ENCODE measurements around the gene ACOX3. TPM values are rescaled to one million over a fixed set of nuclear protein-coding genes. Genes with fewer than 3 reads are reported as not detected.
A peak's percentile ranks its signal among the peaks of the same experiment; 100 is the strongest.

Gene ACOX3
- total RNA-seq, 4 donors from 2014 or later, result 18.7 to 104 (median 31.3) TPM

GRCh38 chr4:8428288-8429097, 12.0 kb downstream of the ACOX3 start:
- intact Hi-C loops (cut with DNase I; ENCODE audit: low total_unique reads), result no loop called here
- in situ Hi-C loops (cut with MboI; ENCODE audit: low pct_ligation_motif_present in 1 of 4, low pct_unique_long_range_greater_than_20kb in 1 of 4, low sequenced_read_pairs in 3 of 4), result no loop called here
- TF ChIP-seq, protein P1, sequence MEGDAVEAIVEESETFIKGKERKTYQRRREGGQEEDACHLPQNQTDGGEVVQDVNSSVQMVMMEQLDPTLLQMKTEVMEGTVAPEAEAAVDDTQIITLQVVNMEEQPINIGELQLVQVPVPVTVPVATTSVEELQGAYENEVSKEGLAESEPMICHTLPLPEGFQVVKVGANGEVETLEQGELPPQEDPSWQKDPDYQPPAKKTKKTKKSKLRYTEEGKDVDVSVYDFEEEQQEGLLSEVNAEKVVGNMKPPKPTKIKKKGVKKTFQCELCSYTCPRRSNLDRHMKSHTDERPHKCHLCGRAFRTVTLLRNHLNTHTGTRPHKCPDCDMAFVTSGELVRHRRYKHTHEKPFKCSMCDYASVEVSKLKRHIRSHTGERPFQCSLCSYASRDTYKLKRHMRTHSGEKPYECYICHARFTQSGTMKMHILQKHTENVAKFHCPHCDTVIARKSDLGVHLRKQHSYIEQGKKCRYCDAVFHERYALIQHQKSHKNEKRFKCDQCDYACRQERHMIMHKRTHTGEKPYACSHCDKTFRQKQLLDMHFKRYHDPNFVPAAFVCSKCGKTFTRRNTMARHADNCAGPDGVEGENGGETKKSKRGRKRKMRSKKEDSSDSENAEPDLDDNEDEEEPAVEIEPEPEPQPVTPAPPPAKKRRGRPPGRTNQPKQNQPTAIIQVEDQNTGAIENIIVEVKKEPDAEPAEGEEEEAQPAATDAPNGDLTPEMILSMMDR (IDR thresholded peaks at IDR 0.05), result no peak
- TF ChIP-seq EP300 (IDR thresholded peaks at IDR 0.05; ENCODE audit: low read depth) (peak; percentile 73), POLR2AphosphoS5 (IDR thresholded peaks at IDR 0.05) (peak; percentile 89 to 91 (median 89)), POLR2A (IDR thresholded peaks at IDR 0.05) (peak; percentile 76)
- no peaks in the 10 kb centered on the region for H3K36me3 ChIP-seq
- no peaks in the 10 kb centered on the region for H3K27me3 ChIP-seq
- no peaks in the 10 kb centered on the region for H3K9me3 ChIP-seq
- peak overlapping the region; percentile 88 to 91 (median 90) for H3K27ac ChIP-seq
- H3K4me3 ChIP-seq, result peak overlapping the region; percentile 80 to 99 (median 91)
- WGBS, 2 donors (ENCODE audit: low coverage in 1 of 2), result 3 to 38% methylated on average over 2 to 54 of the region's 56 CpGs
- H3K4me1 ChIP-seq, result peaks cover 9 to 29% (median 18%) of the 10 kb centered on the region in 4 donors
- peak; percentile 92 for DNase-seq

- Histone ChIP-seq H3K4me3 (peak overlapping the region; percentile 80 to 99 (median 91)), H3K9me3 (no peaks in the 10 kb centered on the region), H3K36me3 (no peaks in the 10 kb centered on the region), H3K27me3 (no peaks in the 10 kb centered on the region), H3K4me1 (peaks cover 9 to 29% (median 18%) of the 10 kb centered on the region in 4 donors), H3K27ac (peak overlapping the region; percentile 88 to 91 (median 90))
- 2% methylated on average over 21 of the region's 21 CpGs; no CpG with 5 or more reads in 1 of the 2 donors for WGBS, 2 donors (ENCODE audit: low coverage in 1 of 2)
- intact Hi-C loops (cut with DNase I; ENCODE audit: low total_unique reads), result no loop called here
- DNase-seq, result peak; percentile 17
- in situ Hi-C loops (cut with MboI; ENCODE audit: low pct_ligation_motif_present in 1 of 4, low pct_unique_long_range_greater_than_20kb in 1 of 4, low sequenced_read_pairs in 3 of 4), result no loop called here
- TF ChIP-seq EP300 (IDR thresholded peaks at IDR 0.05; ENCODE audit: low read depth) (no peak), POLR2A (IDR thresholded peaks at IDR 0.05) (no peak), POLR2AphosphoS5 (IDR thresholded peaks at IDR 0.05) (no peak)
- TF ChIP-seq, protein P1 (IDR thresholded peaks at IDR 0.05), result no peak
Observed at GRCh38 chr4:8427761-8428287, 12.7 kb downstream of the ACOX3 start.

GRCh38 chr4:8427262-8427661, 13.3 kb downstream of the ACOX3 start:
- in situ Hi-C loops (cut with MboI; ENCODE audit: low pct_ligation_motif_present in 1 of 4, low pct_unique_long_range_greater_than_20kb in 1 of 4, low sequenced_read_pairs in 3 of 4) (no loop called here), intact Hi-C loops (cut with DNase I; ENCODE audit: low total_unique reads) (no loop called here)
- no peaks in the 10 kb centered on the region for H3K9me3 ChIP-seq
- no peaks in the 10 kb centered on the region for H3K36me3 ChIP-seq
- H3K4me3 ChIP-seq, result peak overlapping the region; percentile 80 to 99 (median 91)
- H3K27ac ChIP-seq, result peak overlapping the region in 2 of 4 donors; percentile 88 to 91
- no peak for DNase-seq
- H3K4me1 ChIP-seq, result peaks cover 9 to 29% (median 18%) of the 10 kb centered on the region in 4 donors
- H3K27me3 ChIP-seq, result no peaks in the 10 kb centered on the region
- TF ChIP-seq, protein P1 (IDR thresholded peaks at IDR 0.05), result no peak
- TF ChIP-seq EP300 (IDR thresholded peaks at IDR 0.05; ENCODE audit: low read depth), result no peak
- no peak for TF ChIP-seq POLR2A (IDR thresholded peaks at IDR 0.05)
- TF ChIP-seq POLR2AphosphoS5 (IDR thresholded peaks at IDR 0.05), result no peak
- WGBS, 2 donors (ENCODE audit: low coverage in 1 of 2), result 78 to 81% methylated on average over 5 to 17 of the region's 17 CpGs

GRCh38 chr4:8422786-8423185, 17.7 kb downstream of the ACOX3 start:
- intact Hi-C loops (cut with DNase I; ENCODE audit: low total_unique reads), result no loop called here
- TF ChIP-seq EP300 (IDR thresholded peaks at IDR 0.05; ENCODE audit: low read depth) (no peak), POLR2A (IDR thresholded peaks at IDR 0.05) (no peak), POLR2AphosphoS5 (IDR thresholded peaks at IDR 0.05) (no peak)
- TF ChIP-seq, protein P1 (IDR thresholded peaks at IDR 0.05), result no peak
- no peak overlapping the region for H3K4me3 ChIP-seq
- no peaks in the 10 kb centered on the region for H3K36me3 ChIP-seq
- no peaks in the 10 kb centered on the region for H3K27me3 ChIP-seq
- H3K27ac ChIP-seq, result no peak overlapping the region
- no peaks in the 10 kb centered on the region for H3K9me3 ChIP-seq
- no peak for DNase-seq
- in situ Hi-C loops (cut with MboI; ENCODE audit: low pct_ligation_motif_present in 1 of 4, low pct_unique_long_range_greater_than_20kb in 1 of 4, low sequenced_read_pairs in 3 of 4), result loop anchor here in 2 of 4 donors (25.0 kb wide), 2 partner anchors 185 to 260 kb away; partner anchors contain the start of gene ABLIM2 (in 1 of the 2)
- H3K4me1 ChIP-seq, result peaks cover 3 to 23% (median 10%) of the 10 kb centered on the region in 4 donors
- 99% methylated on average over 5 of the region's 5 CpGs; no CpG with 5 or more reads in 1 of the 2 donors for WGBS, 2 donors (ENCODE audit: low coverage in 1 of 2)
